HG03460 (cell line): ENCODE results near the gene POU2F3.
A peak's percentile ranks its signal among the peaks of the same experiment; 100 is the strongest.

Experiments
- ATAC-seq: cut with Tn5 transposase; IDR thresholded peaks from one replicate; pipeline ENCODE4 v1.9.1; 2021; ENCODE audit not compliant: unreplicated experiment

The POU2F3 gene

DNA sequence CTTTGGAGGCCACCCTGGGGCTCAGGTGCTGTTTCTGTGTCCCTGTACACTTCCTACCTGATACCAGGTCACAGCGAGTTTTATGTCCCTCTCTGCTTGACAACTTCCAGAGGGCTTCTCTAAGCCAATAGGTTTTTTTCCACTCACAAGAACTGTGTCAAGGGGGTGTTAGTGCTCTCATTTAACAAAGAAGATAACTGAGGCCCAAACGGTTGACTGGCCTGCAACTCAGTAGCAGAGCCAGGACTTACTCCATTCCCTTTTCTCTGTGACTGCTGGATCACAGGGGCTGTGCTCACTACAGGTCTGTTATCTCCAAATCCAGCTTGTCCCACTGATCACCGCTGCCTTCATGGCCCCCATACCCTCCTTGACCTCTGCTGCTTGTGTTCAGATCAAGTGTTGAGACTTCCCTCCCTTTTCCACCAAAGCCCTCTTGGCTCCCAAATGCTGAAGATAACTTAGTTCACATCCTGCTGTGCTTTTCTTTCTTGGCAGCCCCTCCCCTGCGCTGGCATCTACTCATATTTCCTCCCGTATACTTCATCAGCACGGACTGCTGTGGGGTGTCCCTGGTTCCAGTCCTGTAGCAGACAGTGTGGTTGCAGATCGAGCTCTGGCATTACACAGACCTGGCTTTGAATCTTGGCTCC, 41.3 kb downstream of the POU2F3 start:
- ATAC-seq = no peak

DNA sequence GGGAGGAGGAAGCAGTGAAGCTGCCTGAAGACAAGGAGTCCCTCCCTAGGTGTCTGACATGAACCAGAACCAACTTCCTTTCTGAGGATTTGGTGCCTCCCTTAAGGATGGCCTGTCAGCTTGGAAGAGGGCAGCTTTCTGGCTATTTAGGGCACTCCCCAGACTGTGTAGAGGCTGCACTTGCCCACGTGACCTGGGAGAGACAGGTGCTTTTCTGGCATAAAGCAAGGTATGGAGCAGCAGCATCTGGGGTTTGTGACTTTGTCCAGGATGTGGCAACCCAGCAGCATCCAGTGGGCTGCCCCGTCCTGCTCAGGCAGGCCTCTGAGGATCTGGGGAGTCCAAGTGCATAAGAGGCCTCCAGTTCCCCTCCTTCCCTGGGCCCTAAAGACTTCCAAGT, 43.2 kb downstream of the POU2F3 start:
- ATAC-seq = no peak

DNA sequence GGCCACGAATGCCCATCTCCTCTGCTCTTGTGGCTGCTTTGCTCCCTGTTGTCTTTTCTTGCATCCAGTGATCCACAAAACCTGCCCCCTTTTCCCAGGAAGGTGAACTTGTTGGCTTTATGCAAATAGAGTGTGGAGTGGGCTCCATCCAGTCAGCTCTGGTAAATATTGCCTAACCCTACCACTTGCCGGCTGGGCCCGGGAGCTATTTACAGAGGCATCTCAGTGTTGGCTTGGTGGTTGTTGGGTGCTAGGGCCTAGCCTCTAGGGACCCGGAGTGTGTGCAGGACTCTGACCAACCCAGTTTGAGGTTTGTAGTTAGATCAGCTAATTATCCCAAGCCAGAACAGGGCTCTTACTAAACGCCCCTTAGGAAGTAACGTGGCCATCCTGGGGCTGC, 44.3 kb downstream of the POU2F3 start:
- ATAC-seq = no peak

DNA sequence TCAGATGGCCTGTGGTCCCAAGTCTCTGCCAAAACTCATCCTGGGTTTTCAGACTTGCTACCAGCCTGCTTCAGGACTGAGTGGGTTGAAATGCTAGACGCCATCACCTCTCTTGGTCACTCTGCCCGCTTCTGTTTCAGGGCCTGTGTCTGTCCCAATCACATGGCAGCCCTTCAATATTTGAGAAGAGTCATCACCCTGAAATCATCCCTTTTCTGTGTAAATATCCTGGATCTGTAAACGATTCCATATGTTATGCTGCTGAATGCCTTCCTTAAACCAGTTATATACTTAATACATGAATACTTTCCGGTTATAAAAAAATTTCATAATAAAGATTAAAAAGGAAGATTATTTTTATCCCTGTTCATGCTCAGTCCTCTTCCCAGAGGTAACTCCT, 45.3 kb downstream of the POU2F3 start:
- ATAC-seq = no peak

DNA sequence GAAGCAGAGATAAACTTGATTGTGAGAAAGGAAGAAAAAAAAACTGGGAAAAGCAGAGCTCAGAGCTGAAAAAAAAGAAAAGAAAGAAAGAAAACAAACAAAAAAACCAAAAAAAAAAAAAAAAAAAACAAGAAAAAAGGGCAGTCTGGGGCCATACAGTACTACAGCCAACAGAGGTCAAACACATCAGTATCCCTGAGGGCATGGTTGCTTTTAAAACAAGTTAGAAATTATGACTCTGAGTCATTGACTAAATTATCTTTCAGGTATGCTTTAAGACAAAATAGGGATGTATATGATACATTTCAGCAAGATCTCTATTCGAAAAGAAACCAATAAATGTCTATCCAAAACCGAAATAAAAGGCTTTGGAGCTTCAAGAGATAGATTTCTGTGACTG, 48.1 kb downstream of the POU2F3 start:
- no peak for ATAC-seq

DNA sequence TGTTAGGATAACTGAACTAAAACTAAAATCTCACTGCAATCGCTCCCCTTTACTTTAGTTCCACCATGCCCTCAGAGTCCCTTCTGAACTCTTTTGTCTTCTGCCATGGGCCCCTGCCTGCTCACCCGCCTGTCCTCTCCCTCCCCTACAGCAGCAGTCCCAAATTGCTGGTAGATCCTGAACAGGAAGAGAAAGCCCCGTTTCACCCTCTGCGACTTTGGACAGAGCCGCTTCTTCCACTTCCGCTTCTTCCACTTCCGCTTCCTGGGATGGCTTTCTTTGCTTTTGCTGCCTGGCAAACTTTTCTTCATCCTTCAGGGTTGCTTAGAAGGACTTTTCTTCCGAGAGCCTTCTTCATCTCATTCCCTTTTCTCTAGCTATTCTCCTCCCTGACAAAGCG, 49.5 kb downstream of the POU2F3 start:
- no peak for ATAC-seq

DNA sequence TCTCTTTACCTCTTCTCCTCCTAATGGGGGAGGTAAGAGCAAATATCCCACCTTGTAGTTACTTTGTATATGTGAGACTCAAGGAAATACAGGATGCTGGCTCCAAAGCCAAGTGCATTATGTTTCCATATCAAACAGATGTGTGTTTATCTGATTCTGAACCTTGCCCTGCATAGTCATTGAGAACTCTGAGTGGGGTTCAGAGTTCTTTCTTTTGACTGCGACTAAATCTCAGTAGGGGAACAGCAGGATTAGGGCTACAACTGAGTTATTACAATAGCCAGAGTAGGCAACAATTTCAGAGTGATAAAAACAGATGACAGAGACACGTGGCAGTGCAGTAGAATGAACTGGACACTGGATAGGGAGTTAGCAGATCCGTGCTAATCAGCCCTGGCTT, 51.0 kb downstream of the POU2F3 start:
- no peak for ATAC-seq

DNA sequence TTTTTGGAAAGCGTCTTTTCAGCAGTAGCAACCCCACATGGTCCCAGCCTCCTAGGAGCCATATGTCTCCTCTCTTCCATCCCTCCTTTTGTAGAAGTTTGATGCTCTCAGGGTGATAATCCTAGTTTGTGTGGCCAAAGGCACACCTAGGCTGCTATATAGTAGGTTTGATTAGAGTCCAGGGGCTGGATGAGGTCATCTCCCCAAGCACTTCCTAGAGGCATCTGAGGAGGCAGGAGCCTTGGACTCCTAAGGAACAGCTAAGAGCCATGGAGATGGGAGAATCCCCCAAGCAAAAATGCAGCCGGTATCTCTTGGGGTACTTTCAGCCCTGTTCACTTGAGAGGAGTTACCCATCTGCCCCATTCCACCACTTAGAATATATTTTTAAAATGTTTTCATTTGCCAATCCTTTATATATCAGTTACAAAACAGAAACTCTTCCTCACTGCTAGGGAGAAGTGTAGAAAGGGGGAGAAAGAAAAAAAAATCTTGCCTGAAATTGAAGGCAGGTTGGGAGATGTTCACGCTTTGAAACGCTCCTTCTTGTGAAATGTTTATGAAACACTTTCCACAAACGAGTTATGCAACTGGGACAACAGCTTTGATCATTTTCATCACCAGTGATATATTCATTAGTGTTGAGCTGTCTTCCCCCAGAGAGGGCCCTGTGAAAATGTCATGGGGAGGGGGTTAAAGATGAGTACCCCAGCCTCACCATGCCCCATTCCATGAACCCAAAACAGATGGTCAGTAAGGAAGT, 53.3 kb downstream of the POU2F3 start:
- no peak for ATAC-seq

DNA sequence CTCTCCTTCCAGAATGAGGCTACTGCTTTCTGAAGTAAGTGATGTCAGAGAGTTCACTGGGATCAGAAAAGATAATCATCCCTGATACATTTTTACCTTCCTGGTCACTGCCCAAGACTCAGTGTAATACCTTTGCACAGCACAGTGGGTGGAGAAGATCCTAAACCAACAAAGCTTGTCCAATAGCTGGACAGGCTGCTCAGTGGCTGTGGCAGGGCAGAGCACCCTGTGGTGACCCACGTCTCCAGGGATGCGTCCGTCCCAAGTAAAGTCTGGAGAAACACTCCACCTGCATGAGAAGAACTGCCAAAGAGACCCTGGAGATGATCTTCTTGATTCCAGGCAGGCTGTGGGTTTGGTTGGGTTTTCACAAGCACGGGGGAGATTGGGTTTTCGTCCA, 54.2 kb downstream of the POU2F3 start:
- no peak for ATAC-seq

GRCh38 chr11:120295099-120295498, 55.2 kb downstream of the POU2F3 start:
- no peak for ATAC-seq

- ATAC-seq = no peak
These were observed 56.6 kb downstream of the POU2F3 start for GRCh38 chr11:120296554-120296953.

- ATAC-seq = no peak
These were observed 58.5 kb downstream of the POU2F3 start for GRCh38 chr11:120298461-120298860.

DNA sequence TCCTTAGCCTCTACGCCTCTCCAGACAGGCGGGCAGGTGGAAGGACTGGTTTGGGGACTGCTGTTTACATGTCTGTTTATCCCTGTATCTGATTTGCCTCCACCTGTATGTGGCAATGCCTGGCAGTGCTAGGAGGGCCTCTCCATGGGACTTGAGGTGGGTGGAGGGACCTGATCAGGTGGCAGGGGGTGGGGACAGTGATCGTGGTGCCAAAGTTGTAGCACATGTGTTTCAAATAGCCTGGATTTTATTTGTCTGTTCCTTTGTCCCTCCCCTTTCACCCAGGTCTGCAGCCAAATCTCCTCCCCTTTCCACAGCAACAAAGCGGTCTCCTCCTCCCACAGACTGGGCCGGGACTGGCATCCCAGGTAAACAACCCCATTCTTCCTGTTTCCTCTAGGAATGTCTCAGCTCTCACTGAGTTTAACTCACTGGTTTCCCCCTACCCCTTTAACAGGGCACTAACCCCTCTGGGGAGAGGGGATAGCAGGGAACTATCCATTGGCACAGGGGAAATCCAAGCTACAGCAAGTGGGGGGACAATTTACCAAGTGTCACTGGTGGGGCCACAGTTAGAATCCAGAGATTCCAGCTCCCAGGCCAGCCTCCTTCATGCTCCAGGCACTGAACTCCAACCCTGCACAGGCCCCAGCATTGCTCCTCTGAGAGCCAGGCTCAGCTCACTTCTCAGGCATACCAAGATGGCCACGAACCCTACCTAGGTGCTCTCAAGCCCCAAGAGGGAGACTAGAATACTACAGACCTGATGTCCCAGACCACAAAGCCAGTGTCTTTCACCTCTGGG, 62.3 kb downstream of the POU2F3 start:
- no peak for ATAC-seq

GRCh38 chr11:120303004-120303637, 63.2 kb downstream of the POU2F3 start:
- peak; percentile 69 for ATAC-seq

DNA sequence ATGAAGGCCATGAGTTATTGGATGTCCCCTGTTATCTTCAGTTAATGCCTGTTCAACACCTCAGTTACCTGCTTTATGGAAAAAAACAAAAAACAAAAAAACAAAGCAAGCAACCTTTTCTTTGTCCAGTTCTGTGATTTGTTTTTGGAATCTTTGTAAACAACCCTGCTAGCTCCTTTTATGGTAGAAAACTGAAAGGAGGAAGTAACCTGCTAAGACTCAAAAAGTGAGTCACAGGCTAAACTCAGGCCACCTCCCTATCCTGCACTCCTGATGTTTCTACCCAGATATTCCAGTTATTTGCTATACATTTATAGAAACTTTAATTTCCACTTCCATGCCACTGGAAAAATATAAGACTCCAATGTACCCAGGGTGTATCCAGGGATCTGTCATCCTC, 64.6 kb downstream of the POU2F3 start:
- no peak for ATAC-seq

- no peak for ATAC-seq
These were observed 65.3 kb downstream of the POU2F3 start for GRCh38 chr11:120305286-120305685.

GRCh38 chr11:120306519-120307242, 66.7 kb downstream of the POU2F3 start:
- no peak for ATAC-seq

- ATAC-seq = no peak
These were observed 67.5 kb downstream of the POU2F3 start for GRCh38 chr11:120307476-120307875.

- ATAC-seq = no peak
These were observed 68.1 kb downstream of the POU2F3 start for GRCh38 chr11:120308081-120308480.

- ATAC-seq = no peak
These were observed 70.9 kb downstream of the POU2F3 start for GRCh38 chr11:120310870-120311269.

- no peak for ATAC-seq
These were observed 74.9 kb downstream of the POU2F3 start for GRCh38 chr11:120314861-120315260.
